ENCODE measurements around the gene WNT6. TPM values are rescaled to one million over a fixed set of nuclear protein-coding genes. Genes with fewer than 3 reads are reported as not detected.

WNT6 gene
- total and polyA plus RNA-seq, 3 experiments from 2014 or later: 0.27 to 0.42 (median 0.39) TPM

- Histone ChIP-seq H3K4me1 (ENCODE audit: insufficient read depth, low read length) (peaks cover 18% of the 10 kb centered on the region), H3K27ac (ENCODE audit: low read depth, low read length) (no peak overlapping the region), H3K9me3 (ENCODE audit: low read length) (no peaks in the 10 kb centered on the region), H3K4me3 (ENCODE audit: low read length) (no peak overlapping the region), H3K36me3 (ENCODE audit: insufficient read depth, low read length) (no peaks in the 10 kb centered on the region), H3K27me3 (ENCODE audit: insufficient read depth, low read length, poor library complexity, severe bottlenecking) (peaks cover 36% of the 10 kb centered on the region)
- Mint-ChIP-seq H3K27me3 (peaks cover 56 to 79% of the 10 kb centered on the region in 2 donors), H3K36me3 (peaks cover 0 to 3% (median 2%) of the 10 kb centered on the region in 3 donors), H3K4me1 (peaks cover 18 to 24% (median 19%) of the 10 kb centered on the region in 3 donors), H3K9me3 (no peaks in the 10 kb centered on the region), H3K27ac (no peak overlapping the region), H3K4me3 (peak overlapping the region in 2 of 7 donors; percentile 16 to 23)
- POLR2A ChIA-PET: no interaction called here
- DNase-seq: no peak
- CTCF ChIA-PET: interaction anchor here (1.1 to 4.1 kb wide), 4 partner anchors 10 to 36 kb away, joined by 3 to 19 read pairs (median 4); no protein-coding TSS in a partner anchor
These were observed 2.2 kb downstream of the WNT6 start for GRCh38 chr2:218861645-218862318.

- H3K9me3 ChIP-seq (ENCODE audit: low read length): no peaks in the 10 kb centered on the region
- peaks cover 30% of the 10 kb centered on the region for H3K27me3 ChIP-seq (ENCODE audit: insufficient read depth, low read length, poor library complexity, severe bottlenecking)
- Mint-ChIP-seq H3K27ac (no peak overlapping the region), H3K4me3 (no peak overlapping the region), H3K9me3 (no peaks in the 10 kb centered on the region), H3K4me1 (peaks cover 18 to 22% (median 18%) of the 10 kb centered on the region in 3 donors), H3K27me3 (peaks cover 49 to 75% of the 10 kb centered on the region in 2 donors), H3K36me3 (peaks cover 0 to 3% (median 2%) of the 10 kb centered on the region in 3 donors)
- POLR2A ChIA-PET: interaction anchor here (0.5 kb wide), 1 partner anchor 288 kb away, joined by 7 read pairs; no protein-coding TSS in a partner anchor
- CTCF ChIA-PET: interaction anchor here (0.6 to 4.1 kb wide), 3 partner anchors 9 to 15 kb away, joined by 3 to 19 read pairs (median 4); no protein-coding TSS in a partner anchor
- H3K27ac ChIP-seq (ENCODE audit: low read depth, low read length): no peak overlapping the region
- H3K4me1 ChIP-seq (ENCODE audit: insufficient read depth, low read length): peaks cover 18% of the 10 kb centered on the region
- H3K4me3 ChIP-seq (ENCODE audit: low read length): no peak overlapping the region
- no peak for DNase-seq
- no peaks in the 10 kb centered on the region for H3K36me3 ChIP-seq (ENCODE audit: insufficient read depth, low read length)
These were observed 3.5 kb downstream of the WNT6 start for GRCh38 chr2:218863021-218863520.

GRCh38 chr2:218865396-218865795, 5.8 kb downstream of the WNT6 start:
- no peak for DNase-seq
- peaks cover 12% of the 10 kb centered on the region for H3K27me3 ChIP-seq (ENCODE audit: insufficient read depth, low read length, poor library complexity, severe bottlenecking)
- H3K36me3 ChIP-seq (ENCODE audit: insufficient read depth, low read length): no peaks in the 10 kb centered on the region
- H3K27ac Mint-ChIP-seq: no peak overlapping the region
- CTCF ChIA-PET: interaction anchor here (4.1 kb wide), 1 partner anchor 11 kb away, joined by 19 read pairs; no protein-coding TSS in a partner anchor
- peaks cover 12% of the 10 kb centered on the region in 3 donors for H3K4me1 Mint-ChIP-seq
- H3K9me3 Mint-ChIP-seq: no peaks in the 10 kb centered on the region
- peaks cover 4% of the 10 kb centered on the region for H3K4me1 ChIP-seq (ENCODE audit: insufficient read depth, low read length)
- POLR2A ChIA-PET: no interaction called here
- no peak overlapping the region for H3K27ac ChIP-seq (ENCODE audit: low read depth, low read length)
- peaks cover 0 to 3% (median 2%) of the 10 kb centered on the region in 3 donors for H3K36me3 Mint-ChIP-seq
- no peak overlapping the region for H3K4me3 Mint-ChIP-seq
- H3K4me3 ChIP-seq (ENCODE audit: low read length): no peak overlapping the region
- peaks cover 36 to 76% of the 10 kb centered on the region in 2 donors for H3K27me3 Mint-ChIP-seq
- H3K9me3 ChIP-seq (ENCODE audit: low read length): no peaks in the 10 kb centered on the region

- Histone ChIP-seq H3K27me3 (ENCODE audit: insufficient read depth, low read length, poor library complexity, severe bottlenecking) (peaks cover 7% of the 10 kb centered on the region), H3K9me3 (ENCODE audit: low read length) (no peaks in the 10 kb centered on the region), H3K36me3 (ENCODE audit: insufficient read depth, low read length) (no peaks in the 10 kb centered on the region), H3K4me3 (ENCODE audit: low read length) (no peak overlapping the region), H3K27ac (ENCODE audit: low read depth, low read length) (no peak overlapping the region), H3K4me1 (ENCODE audit: insufficient read depth, low read length) (peaks cover 5% of the 10 kb centered on the region)
- Mint-ChIP-seq H3K27me3 (peaks cover 34 to 74% of the 10 kb centered on the region in 2 donors), H3K9me3 (no peaks in the 10 kb centered on the region), H3K36me3 (peaks cover 0 to 3% (median 2%) of the 10 kb centered on the region in 3 donors), H3K4me1 (peaks cover 10 to 11% (median 11%) of the 10 kb centered on the region in 3 donors), H3K4me3 (no peak overlapping the region), H3K27ac (no peak overlapping the region)
- no peak for DNase-seq
- POLR2A ChIA-PET: no interaction called here
- CTCF ChIA-PET: interaction anchor here (0.9 to 1.1 kb wide), 2 partner anchors 13 to 32 kb away, joined by 3 read pairs; no protein-coding TSS in a partner anchor
These were observed 6.4 kb downstream of the WNT6 start for GRCh38 chr2:218865999-218866398.

GRCh38 chr2:218867900-218868299, 8.3 kb downstream of the WNT6 start:
- POLR2A ChIA-PET: no interaction called here
- peak overlapping the region in 1 of 7 donors; percentile 3 for H3K4me3 Mint-ChIP-seq
- peaks cover 7% of the 10 kb centered on the region for H3K27me3 ChIP-seq (ENCODE audit: insufficient read depth, low read length, poor library complexity, severe bottlenecking)

GRCh38 chr2:218869064-218869463, 9.5 kb downstream of the WNT6 start:
- Mint-ChIP-seq H3K4me3 (peak overlapping the region in 1 of 7 donors; percentile 21), H3K36me3 (no peaks in the 10 kb centered on the region), H3K27me3 (peaks cover 29 to 70% of the 10 kb centered on the region in 2 donors), H3K9me3 (no peaks in the 10 kb centered on the region), H3K4me1 (peaks cover 16 to 30% (median 23%) of the 10 kb centered on the region in 3 donors), H3K27ac (no peak overlapping the region)
- Histone ChIP-seq H3K4me1 (ENCODE audit: insufficient read depth, low read length) (peaks cover 25% of the 10 kb centered on the region), H3K36me3 (ENCODE audit: insufficient read depth, low read length) (no peaks in the 10 kb centered on the region), H3K4me3 (ENCODE audit: low read length) (no peak overlapping the region), H3K27me3 (ENCODE audit: insufficient read depth, low read length, poor library complexity, severe bottlenecking) (peaks cover 12% of the 10 kb centered on the region), H3K9me3 (ENCODE audit: low read length) (no peaks in the 10 kb centered on the region), H3K27ac (ENCODE audit: low read depth, low read length) (no peak overlapping the region)
- CTCF ChIA-PET: interaction anchor here (1.0 to 23.1 kb wide), 6 partner anchors 8 to 111 kb away, joined by 3 to 1010 read pairs (median 4); no protein-coding TSS in a partner anchor
- POLR2A ChIA-PET: interaction anchor here (1.0 kb wide), 1 partner anchor 11 kb away, joined by 3 read pairs; no protein-coding TSS in a partner anchor
- no peak for DNase-seq

More at GRCh38 chr2:218867900-218868299, 8.3 kb downstream of the WNT6 start:
- Mint-ChIP-seq H3K4me1 (peaks cover 13 to 25% (median 18%) of the 10 kb centered on the region in 3 donors), H3K27ac (peak overlapping the region in 2 of 8 donors; percentile 43 to 51), H3K27me3 (peaks cover 33 to 76% of the 10 kb centered on the region in 2 donors), H3K36me3 (peaks cover 0 to 3% (median under 1%) of the 10 kb centered on the region in 3 donors), H3K9me3 (no peaks in the 10 kb centered on the region)
- no peak overlapping the region for H3K4me3 ChIP-seq (ENCODE audit: low read length)
- CTCF ChIA-PET: interaction anchor here (1.1 to 23.1 kb wide), 3 partner anchors 8 to 29 kb away, joined by 4 to 1010 read pairs (median 4); no protein-coding TSS in a partner anchor
- H3K36me3 ChIP-seq (ENCODE audit: insufficient read depth, low read length): no peaks in the 10 kb centered on the region
- H3K9me3 ChIP-seq (ENCODE audit: low read length): no peaks in the 10 kb centered on the region
- H3K27ac ChIP-seq (ENCODE audit: low read depth, low read length): no peak overlapping the region
- no peak for DNase-seq
- peaks cover 21% of the 10 kb centered on the region for H3K4me1 ChIP-seq (ENCODE audit: insufficient read depth, low read length)

GRCh38 chr2:218870984-218871344, 11.4 kb downstream of the WNT6 start:
- no peaks in the 10 kb centered on the region for H3K36me3 Mint-ChIP-seq
- H3K4me1 Mint-ChIP-seq: peaks cover 19 to 34% (median 23%) of the 10 kb centered on the region in 3 donors
- peaks cover 25% of the 10 kb centered on the region for H3K4me1 ChIP-seq (ENCODE audit: insufficient read depth, low read length)
- peaks cover 19% of the 10 kb centered on the region for H3K27me3 ChIP-seq (ENCODE audit: insufficient read depth, low read length, poor library complexity, severe bottlenecking)
- peak overlapping the region; percentile 4 to 82 (median 71) for H3K4me3 Mint-ChIP-seq
- H3K9me3 ChIP-seq (ENCODE audit: low read length): no peaks in the 10 kb centered on the region
- no peaks in the 10 kb centered on the region for H3K36me3 ChIP-seq (ENCODE audit: insufficient read depth, low read length)
- H3K4me3 ChIP-seq (ENCODE audit: low read length): peak overlapping the region; percentile 20
- H3K27ac Mint-ChIP-seq: peak overlapping the region in 1 of 8 donors; percentile 65
- H3K27ac ChIP-seq (ENCODE audit: low read depth, low read length): no peak overlapping the region
- no peak for DNase-seq
- ChIA-PET POLR2A (no interaction called here), CTCF (interaction anchor here (1.1 to 23.1 kb wide), 2 partner anchors 26 to 37 kb away, joined by 5 to 1010 read pairs; no protein-coding TSS in a partner anchor)
- no peaks in the 10 kb centered on the region for H3K9me3 Mint-ChIP-seq
- H3K27me3 Mint-ChIP-seq: peaks cover 39 to 73% of the 10 kb centered on the region in 2 donors
